ENCODE results near the gene C17orf75.

DNA sequence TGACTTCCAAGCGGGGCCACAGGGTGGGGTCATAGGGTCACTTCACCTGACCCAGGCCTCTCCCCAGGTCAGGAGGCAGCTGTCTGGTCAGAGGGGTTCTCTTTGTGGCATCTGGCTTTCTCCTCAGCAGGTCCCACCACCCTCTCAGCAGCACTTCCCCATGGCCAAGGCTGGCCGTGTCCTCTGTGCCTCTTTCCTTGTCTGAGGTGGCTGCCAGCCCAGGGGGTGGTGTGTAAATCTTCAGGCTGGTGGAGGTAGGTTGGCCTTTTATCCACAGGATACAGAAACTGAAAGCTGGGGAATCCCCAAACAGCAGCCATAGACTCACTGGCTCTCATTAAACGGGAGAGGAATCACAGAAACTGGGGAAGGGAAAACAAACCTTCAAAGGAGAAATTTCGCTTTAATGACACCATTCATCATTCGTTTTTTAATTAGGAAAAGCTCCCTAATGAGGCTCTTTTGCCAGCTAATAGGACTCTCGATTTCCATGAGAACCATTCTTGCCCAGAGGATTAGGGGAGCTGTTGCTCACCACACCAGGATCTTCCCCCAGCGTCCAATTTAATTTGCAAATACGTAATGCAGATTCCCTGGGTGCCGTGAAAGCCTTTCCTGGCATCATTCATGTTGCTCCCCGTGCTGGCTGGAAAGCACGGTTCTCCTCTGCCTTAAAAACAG, 18.0 kb downstream of the C17orf75 start:
- TF ChIP-seq, protein P1, sequence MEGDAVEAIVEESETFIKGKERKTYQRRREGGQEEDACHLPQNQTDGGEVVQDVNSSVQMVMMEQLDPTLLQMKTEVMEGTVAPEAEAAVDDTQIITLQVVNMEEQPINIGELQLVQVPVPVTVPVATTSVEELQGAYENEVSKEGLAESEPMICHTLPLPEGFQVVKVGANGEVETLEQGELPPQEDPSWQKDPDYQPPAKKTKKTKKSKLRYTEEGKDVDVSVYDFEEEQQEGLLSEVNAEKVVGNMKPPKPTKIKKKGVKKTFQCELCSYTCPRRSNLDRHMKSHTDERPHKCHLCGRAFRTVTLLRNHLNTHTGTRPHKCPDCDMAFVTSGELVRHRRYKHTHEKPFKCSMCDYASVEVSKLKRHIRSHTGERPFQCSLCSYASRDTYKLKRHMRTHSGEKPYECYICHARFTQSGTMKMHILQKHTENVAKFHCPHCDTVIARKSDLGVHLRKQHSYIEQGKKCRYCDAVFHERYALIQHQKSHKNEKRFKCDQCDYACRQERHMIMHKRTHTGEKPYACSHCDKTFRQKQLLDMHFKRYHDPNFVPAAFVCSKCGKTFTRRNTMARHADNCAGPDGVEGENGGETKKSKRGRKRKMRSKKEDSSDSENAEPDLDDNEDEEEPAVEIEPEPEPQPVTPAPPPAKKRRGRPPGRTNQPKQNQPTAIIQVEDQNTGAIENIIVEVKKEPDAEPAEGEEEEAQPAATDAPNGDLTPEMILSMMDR (IDR thresholded peaks at IDR 0.05): no peak
- no peak for TF ChIP-seq EZH2 (IDR thresholded peaks at IDR 0.05; ENCODE audit: borderline replicate concordance, insufficient read depth, low read depth, low read length, poor library complexity, severe bottlenecking)
